Caco-2 (cell line): Measurements from ENCODE around the gene ILF2. TPM values are rescaled to one million over a fixed set of nuclear protein-coding genes. Genes with fewer than 3 reads are reported as not detected.

ENCODE experiments used
- BruUV-seq: library from RNA; stranded (reverse); fragments of 400-500 nt; replicated peaks from 2 replicates; lab custom pipeline; 2021; lab: Mats Ljungman, UMichigan
- CTCF ChIA-PET: fragments of 300-600 bp; sonication (Branson Sonifier 250); formaldehyde crosslinking; loops from one replicate; lab custom pipeline; 2022; ENCODE audit warnings: antibody characterized with exemption; lab: Charles Lee
- POLR2A ChIA-PET: fragments of 300-600 bp; sonication (Branson Sonifier 250); formaldehyde crosslinking; loops from one replicate; lab custom pipeline; 2022; ENCODE audit warnings: antibody characterized with exemption; lab: Charles Lee
- DNase-seq, 2 experiments: peaks; one replicate each; pipeline versions ENCODE4 v3.0.0 to v3.0.0-alpha.2; 2020 to 2022
- H3K27me3 ChIP-seq: replicated peaks from 2 replicates; pipeline ENCODE4 v1.6.0; 2011; ENCODE audit warnings: low read length; ENCODE audit not compliant: control insufficient read depth, insufficient read depth
- H3K36me3 ChIP-seq: 2 replicates; pipeline ENCODE4 v1.5.1; 2011; ENCODE audit warnings: low read length; ENCODE audit not compliant: control insufficient read depth, insufficient read depth
- H3K4me1 ChIP-seq: fragments of 250-450 bp; sonication (Bioruptor Pico); 2 replicates; pipeline ENCODE4 v1.5.1; 2020; ENCODE audit warnings: mild to moderate bottlenecking
- H3K4me3 ChIP-seq: 2 replicates; pipeline ENCODE4 v1.5.1; 2011; ENCODE audit warnings: low read depth, mild to moderate bottlenecking, control low read depth, low read length
- H3K9me3 ChIP-seq: fragments of 250-450 bp; sonication (Bioruptor Pico); 2 replicates; pipeline ENCODE4 v1.5.1; 2020; ENCODE audit warnings: mild to moderate bottlenecking, moderate library complexity
- H3K27ac Mint-ChIP-seq: one replicate; pipeline ENCODE4 v1.8.0; 2022; ENCODE audit warnings: mixed read lengths; ENCODE audit not compliant: unreplicated experiment
- H3K27me3 Mint-ChIP-seq: one replicate; pipeline ENCODE4 v1.8.0; 2022; ENCODE audit warnings: mixed read lengths; ENCODE audit not compliant: insufficient read depth, unreplicated experiment
- H3K36me3 Mint-ChIP-seq: one replicate; pipeline ENCODE4 v1.8.0; 2022; ENCODE audit warnings: mild to moderate bottlenecking, mixed read lengths; ENCODE audit not compliant: insufficient read depth, unreplicated experiment
- H3K4me1 Mint-ChIP-seq: one replicate; pipeline ENCODE4 v1.8.0; 2022; ENCODE audit warnings: low read depth, mixed read lengths; ENCODE audit not compliant: unreplicated experiment
- H3K4me3 Mint-ChIP-seq: one replicate; pipeline ENCODE4 v1.8.0; 2022; ENCODE audit warnings: mild to moderate bottlenecking, moderate library complexity, mixed read lengths; ENCODE audit not compliant: unreplicated experiment
- H3K9me3 Mint-ChIP-seq: one replicate; pipeline ENCODE4 v1.8.0; 2022; ENCODE audit warnings: mixed read lengths; ENCODE audit not compliant: unreplicated experiment
- CTCF ChIP-seq, 2 experiments: fragments of 200-600 bp in 1 of 2; IDR thresholded peaks; 1 replicate in 1 of 2; 2 replicates in 1 of 2; pipeline versions ENCODE4 v1.5.1 to v1.8.0; 2011 to 2022; ENCODE audit warnings: antibody characterized with exemption in 1 of 2, control low read depth in 1 of 2, inconsistent platforms in 1 of 2, low read depth in 1 of 2, low read length in 1 of 2, mild to moderate bottlenecking in 1 of 2, moderate library complexity in 1 of 2; ENCODE audit not compliant: insufficient read depth in 1 of 2, severe bottlenecking in 1 of 2, unreplicated experiment in 1 of 2
- intact Hi-C: fragments of 100-400 bp; cut with micrococcal nuclease; formaldehyde crosslinking; loops from one replicate; pipeline ENCODE4 v1.10.0; 2022; ENCODE audit not compliant: unreplicated experiment
- microRNA-seq: library from miRNA; unstranded; fragments of <30 nt; microRNA quantifications from one replicate; pipeline ENCODE4 v1.2.0, GENCODE V29; 2022
- total RNA-seq: library from RNA; stranded (reverse); gene quantifications from 2 replicates; pipeline ENCODE4 v1.2.3, GENCODE V29; 2022

Gene ILF2
- total RNA-seq, 1 experiment from 2014 or later: 287 TPM

DNA sequence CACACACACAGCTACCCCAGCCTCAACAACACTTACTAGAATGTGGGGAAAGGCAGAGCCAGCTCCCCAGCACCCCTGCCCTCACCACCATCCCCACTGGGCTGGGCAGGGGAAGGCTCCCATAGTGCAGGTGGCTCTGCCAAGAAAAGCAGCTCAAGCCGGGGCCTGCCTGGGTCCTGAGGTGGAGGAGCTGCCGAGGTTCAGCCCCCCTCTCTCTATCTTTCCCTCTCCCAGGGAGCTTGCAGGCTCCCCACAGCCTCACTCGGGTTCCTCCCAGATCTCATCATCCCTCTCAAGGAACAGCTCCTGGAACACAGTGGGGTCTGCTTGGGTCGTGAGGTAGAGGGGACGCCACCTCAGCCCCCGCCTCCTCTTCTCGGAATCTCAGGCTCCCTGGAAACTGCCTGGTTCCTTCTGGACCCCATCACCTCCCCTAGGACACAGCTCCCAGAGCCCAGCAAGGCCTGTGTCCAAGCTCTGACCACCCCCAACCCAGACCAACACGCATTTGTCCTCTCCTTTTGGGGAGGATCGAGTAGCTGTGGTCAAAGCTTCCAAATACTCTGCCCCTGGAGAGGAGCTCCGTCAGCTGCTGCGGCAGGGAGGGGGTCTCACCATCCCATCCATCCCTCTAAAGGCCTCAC lies 58.6 kb downstream of the ILF2 start:
- Histone ChIP-seq H3K9me3 (no peaks in the 10 kb centered on the region), H3K4me1 (peaks cover 62% of the 10 kb centered on the region), H3K36me3 (peaks cover 6% of the 10 kb centered on the region), H3K27me3 (no peaks in the 10 kb centered on the region), H3K4me3 (peak overlapping the region; percentile 73)
- ChIA-PET CTCF (interaction anchor here (0.5 to 3.6 kb wide), 14 partner anchors 15 to 324 kb away, joined by 3 to 41 read pairs (median 4); partner anchors contain the start of genes CHTOP and S100A13), POLR2A (interaction anchor here (0.5 to 3.4 kb wide), 15 partner anchors 8 to 98 kb away, joined by 3 to 40 read pairs (median 4); partner anchors contain the start of genes CHTOP and S100A13)
- Mint-ChIP-seq H3K4me1 (peaks cover 57% of the 10 kb centered on the region), H3K27ac (peak overlapping the region; percentile 56), H3K36me3 (peaks cover 80% of the 10 kb centered on the region), H3K9me3 (no peaks in the 10 kb centered on the region), H3K4me3 (peak overlapping the region; percentile 74), H3K27me3 (no peaks in the 10 kb centered on the region)
- intact Hi-C loops: loop anchor here (1.0 to 2.0 kb wide), 3 partner anchors 13 to 97 kb away; partner anchors contain the start of gene S100A13
- no TSS peak for BruUV-seq
- no peak for TF ChIP-seq CTCF (IDR thresholded peaks at IDR 0.05; ENCODE audit: insufficient read depth in 1 of 2, low read depth in 1 of 2, low read length in 1 of 2, severe bottlenecking in 1 of 2, unreplicated experiment in 1 of 2)
- no peak for DNase-seq

Small RNA genes within 50 kb of the gene (microRNA-seq; reads per million reads assigned to microRNA genes)
- gene MIR8083: not detected

Other genes with a start within 250 kb of the ILF2 start
- gene S100A7, start 210.3 kb downstream of the ILF2 start, total RNA-seq: not detected in 2 replicates
- gene S100A6, start 135.0 kb downstream of the ILF2 start, total RNA-seq: 416 and 432 TPM in 2 replicates
- not detected in 2 replicates for gene S100A5, start 130.1 kb downstream of the ILF2 start, total RNA-seq
- gene S100A4, start 125.2 kb downstream of the ILF2 start, total RNA-seq: 53.6 and 54.4 TPM in 2 replicates
- gene S100A3, start 121.7 kb downstream of the ILF2 start, total RNA-seq: 0.61 and 0.84 TPM in 2 replicates
- gene S100A2, start 105.1 kb downstream of the ILF2 start, total RNA-seq: 2.4 and 3.0 TPM in 2 replicates
- 220 and 243 TPM in 2 replicates for gene S100A16, start 57.9 kb downstream of the ILF2 start, total RNA-seq
- 510 and 624 TPM in 2 replicates for gene S100A14, start 54.7 kb downstream of the ILF2 start, total RNA-seq
- gene S100A13, start 43.5 kb downstream of the ILF2 start, total RNA-seq: 198 and 238 TPM in 2 replicates
- gene S100A1, start 42.6 kb downstream of the ILF2 start, total RNA-seq: 12.6 and 18.1 TPM in 2 replicates
- 85.1 and 90.6 TPM in 2 replicates for gene CHTOP, start 36.9 kb downstream of the ILF2 start, total RNA-seq
- gene SNAPIN, start 12.3 kb downstream of the ILF2 start, total RNA-seq: 32.8 and 34.1 TPM in 2 replicates
- gene NPR1, start 7.7 kb upstream of the ILF2 start, total RNA-seq: 1.4 and 2.0 TPM in 2 replicates
- 39.0 and 43.4 TPM in 2 replicates for gene INTS3, start 57.1 kb upstream of the ILF2 start, total RNA-seq
- gene SLC27A3, start 104.4 kb upstream of the ILF2 start, total RNA-seq: 22.8 and 27.2 TPM in 2 replicates